Measurements from ENCODE around the gene RAD54L2. TPM values are rescaled to one million over a fixed set of nuclear protein-coding genes. Genes with fewer than 3 reads are reported as not detected.
A peak's percentile ranks its signal among the peaks of the same experiment; 100 is the strongest.
"Not testable (repeated sequence)": the region's sequence is repeated elsewhere in the genome, so short reads cannot be mapped to it uniquely, and the experiment has no call there.

The RAD54L2 gene
- total RNA-seq = 10 to 100 TPM; 35.1 to 40.5 (median 37.4) TPM

- peaks cover 36% of the 10 kb centered on the region for H3K4me1 Mint-ChIP-seq (ENCODE audit: low read depth)
- peak; percentile 74 for DNase-seq
- H3K4me3 Mint-ChIP-seq = peak within 1 kb of the TSS; percentile 92
- H3K27me3 Mint-ChIP-seq (ENCODE audit: low read depth) = no peaks in the 10 kb centered on the region
- peak; percentile 90 to 91 for ATAC-seq
- H3K36me3 Mint-ChIP-seq (ENCODE audit: insufficient read depth) = peaks cover 4% of the 10 kb centered on the region
- no peaks in the 10 kb centered on the region for H3K9me3 Mint-ChIP-seq
These were observed at the start of gene RAD54L2 for GRCh38 chr3:51538459-51539290. Gene RAD54L2, plus strand, starts transcription at chr3:51538719. Its CDS starts 51,702 bp downstream, at chr3:51590421.

- H3K27me3 Mint-ChIP-seq (ENCODE audit: low read depth) = no peaks in the 10 kb centered on the region
- peak; percentile 76 to 78 for ATAC-seq
- no peaks in the 10 kb centered on the region for H3K9me3 Mint-ChIP-seq
- peaks cover 10% of the 10 kb centered on the region for H3K4me1 Mint-ChIP-seq (ENCODE audit: low read depth)
- DNase-seq = peak; percentile 77
- no peaks in the 10 kb centered on the region for H3K36me3 Mint-ChIP-seq (ENCODE audit: insufficient read depth)
- peak overlapping the region; percentile 98 for H3K4me3 Mint-ChIP-seq
These were observed 39.4 kb upstream of the RAD54L2 start for GRCh38 chr3:51498876-51499738.

GRCh38 chr3:51500632-51501131 lies 37.8 kb upstream of the RAD54L2 start:
- DNase-seq = no peak
- no peak for ATAC-seq
- no peaks in the 10 kb centered on the region for H3K27me3 Mint-ChIP-seq (ENCODE audit: low read depth)
- peaks cover 10% of the 10 kb centered on the region for H3K4me1 Mint-ChIP-seq (ENCODE audit: low read depth)
- H3K36me3 Mint-ChIP-seq (ENCODE audit: insufficient read depth) = no peaks in the 10 kb centered on the region
- peak overlapping the region; percentile 98 for H3K4me3 Mint-ChIP-seq
- no peaks in the 10 kb centered on the region for H3K9me3 Mint-ChIP-seq

- H3K4me1 Mint-ChIP-seq (ENCODE audit: low read depth) = peaks cover 9% of the 10 kb centered on the region
- DNase-seq (peak; percentile 78), ATAC-seq (peak in 1 of 2 donors; percentile 24)
- H3K36me3 Mint-ChIP-seq (ENCODE audit: insufficient read depth) = no peaks in the 10 kb centered on the region
- H3K9me3 Mint-ChIP-seq = no peaks in the 10 kb centered on the region
- peak overlapping the region; percentile 31 for H3K4me3 Mint-ChIP-seq
- H3K27me3 Mint-ChIP-seq (ENCODE audit: low read depth) = no peaks in the 10 kb centered on the region
These were observed 36.5 kb upstream of the RAD54L2 start for GRCh38 chr3:51501833-51502561.

GRCh38 chr3:51502562-51502910 lies 36.0 kb upstream of the RAD54L2 start:
- Mint-ChIP-seq H3K4me1 (ENCODE audit: low read depth) (peaks cover 9% of the 10 kb centered on the region), H3K4me3 (no peak overlapping the region), H3K27me3 (ENCODE audit: low read depth) (no peaks in the 10 kb centered on the region), H3K9me3 (no peaks in the 10 kb centered on the region), H3K36me3 (ENCODE audit: insufficient read depth) (no peaks in the 10 kb centered on the region)
- ATAC-seq (no peak), DNase-seq (no peak)

- Mint-ChIP-seq H3K4me1 (ENCODE audit: low read depth) (peaks cover 9% of the 10 kb centered on the region), H3K36me3 (ENCODE audit: insufficient read depth) (no peaks in the 10 kb centered on the region), H3K27me3 (ENCODE audit: low read depth) (no peaks in the 10 kb centered on the region), H3K4me3 (no peak overlapping the region), H3K9me3 (no peaks in the 10 kb centered on the region)
- DNase-seq = no peak
- no peak for ATAC-seq
These were observed 35.5 kb upstream of the RAD54L2 start for GRCh38 chr3:51503007-51503406.

- Mint-ChIP-seq H3K36me3 (ENCODE audit: insufficient read depth) (no peaks in the 10 kb centered on the region), H3K4me1 (ENCODE audit: low read depth) (peaks cover 7% of the 10 kb centered on the region), H3K4me3 (no peak overlapping the region), H3K27me3 (ENCODE audit: low read depth) (no peaks in the 10 kb centered on the region), H3K9me3 (no peaks in the 10 kb centered on the region)
- DNase-seq (no peak), ATAC-seq (no peak)
These were observed 30.3 kb upstream of the RAD54L2 start for GRCh38 chr3:51508255-51508654.

GRCh38 chr3:51510996-51511395 lies 27.5 kb upstream of the RAD54L2 start:
- ATAC-seq = no peak
- no peaks in the 10 kb centered on the region for H3K27me3 Mint-ChIP-seq (ENCODE audit: low read depth)
- no peaks in the 10 kb centered on the region for H3K9me3 Mint-ChIP-seq
- H3K4me3 Mint-ChIP-seq = no peak overlapping the region
- no peak for DNase-seq
- H3K36me3 Mint-ChIP-seq (ENCODE audit: insufficient read depth) = no peaks in the 10 kb centered on the region
- H3K4me1 Mint-ChIP-seq (ENCODE audit: low read depth) = peaks cover 11% of the 10 kb centered on the region

- Mint-ChIP-seq H3K36me3 (ENCODE audit: insufficient read depth) (no peaks in the 10 kb centered on the region), H3K4me1 (ENCODE audit: low read depth) (peaks cover 8% of the 10 kb centered on the region), H3K9me3 (no peaks in the 10 kb centered on the region), H3K27me3 (ENCODE audit: low read depth) (no peaks in the 10 kb centered on the region), H3K4me3 (no peak overlapping the region)
- ATAC-seq = no peak
- DNase-seq = no peak
These were observed 24.3 kb upstream of the RAD54L2 start for GRCh38 chr3:51514210-51514609.

GRCh38 chr3:51519848-51520247 lies 18.7 kb upstream of the RAD54L2 start:
- peaks cover 4% of the 10 kb centered on the region for H3K4me1 Mint-ChIP-seq (ENCODE audit: low read depth)
- no peaks in the 10 kb centered on the region for H3K9me3 Mint-ChIP-seq
- no peak for ATAC-seq
- no peaks in the 10 kb centered on the region for H3K36me3 Mint-ChIP-seq (ENCODE audit: insufficient read depth)
- no peaks in the 10 kb centered on the region for H3K27me3 Mint-ChIP-seq (ENCODE audit: low read depth)
- DNase-seq = no peak
- H3K4me3 Mint-ChIP-seq = no peak overlapping the region

- not testable (repeated sequence) for H3K4me3 Mint-ChIP-seq; H3K4me1 Mint-ChIP-seq (ENCODE audit: low read depth); H3K36me3 Mint-ChIP-seq (ENCODE audit: insufficient read depth); DNase-seq; H3K9me3 Mint-ChIP-seq; H3K27me3 Mint-ChIP-seq (ENCODE audit: low read depth); ATAC-seq
These were observed 17.4 kb upstream of the RAD54L2 start for GRCh38 chr3:51520906-51521730.

GRCh38 chr3:51522273-51522962 lies 16.1 kb upstream of the RAD54L2 start:
- no peak for DNase-seq
- no peak for ATAC-seq
- Mint-ChIP-seq H3K9me3 (no peaks in the 10 kb centered on the region), H3K4me1 (ENCODE audit: low read depth) (peaks cover 4% of the 10 kb centered on the region), H3K36me3 (ENCODE audit: insufficient read depth) (no peaks in the 10 kb centered on the region), H3K27me3 (ENCODE audit: low read depth) (no peaks in the 10 kb centered on the region), H3K4me3 (no peak overlapping the region)

GRCh38 chr3:51524874-51525273 lies 13.6 kb upstream of the RAD54L2 start:
- not testable (repeated sequence) for H3K4me3 Mint-ChIP-seq; H3K27me3 Mint-ChIP-seq (ENCODE audit: low read depth); H3K4me1 Mint-ChIP-seq (ENCODE audit: low read depth); H3K36me3 Mint-ChIP-seq (ENCODE audit: insufficient read depth); H3K9me3 Mint-ChIP-seq; ATAC-seq; DNase-seq

Data from activated T-cell treated with anti-CD3 and anti-CD28 coated beads, Interleukin-2, amount 50 U/mL, for 4 hours (primary cell).